GM08714 (cell line): ENCODE data around the gene SRXN1.
"Not testable (repeated sequence)": the region's sequence is repeated elsewhere in the genome, so short reads cannot be mapped to it uniquely, and the experiment has no call there.

Experiments used
- H3K4me3 ChIP-seq: fragments of 200-500 bp; sonication (Bioruptor generic); 2 replicates; pipeline ENCODE4 v1.5.1; 2014; ENCODE audit warnings: mild to moderate bottlenecking, low read length, inconsistent platforms
- ZNF274 ChIP-seq: IDR thresholded peaks from 2 replicates; pipeline ENCODE4 v1.6.1; 2012; ENCODE audit warnings: mild to moderate bottlenecking, low read depth, low read length

Gene SRXN1

GRCh38 chr20:653590-654416, 803 bp upstream of the SRXN1 start:
- no peak for TF ChIP-seq ZNF274
- H3K4me3 ChIP-seq: peak overlapping the region; percentile 46; the same call in 1 of the 2 replicates

- TF ChIP-seq ZNF274: no peak
- H3K4me3 ChIP-seq: peak overlapping the region; percentile 84
Measured at GRCh38 chr20:652615-653109, 338 bp downstream of the SRXN1 start.

- TF ChIP-seq ZNF274: no peak
- H3K4me3 ChIP-seq: peak overlapping the region; percentile 84
Measured at GRCh38 chr20:651713-652614, 1.0 kb downstream of the SRXN1 start.

GRCh38 chr20:650954-651353, 2.0 kb downstream of the SRXN1 start:
- TF ChIP-seq ZNF274: no peak
- H3K4me3 ChIP-seq: no peak overlapping the region

GRCh38 chr20:650281-650680, 2.7 kb downstream of the SRXN1 start:
- no peak for TF ChIP-seq ZNF274
- no peak overlapping the region for H3K4me3 ChIP-seq

GRCh38 chr20:647479-648019, 5.5 kb downstream of the SRXN1 start:
- no peak overlapping the region for H3K4me3 ChIP-seq
- no peak for TF ChIP-seq ZNF274

GRCh38 chr20:646868-647233, 6.1 kb downstream of the SRXN1 start:
- TF ChIP-seq ZNF274: no peak

GRCh38 chr20:646107-646867, 6.7 kb downstream of the SRXN1 start:
- TF ChIP-seq ZNF274: no peak
- no peak overlapping the region for H3K4me3 ChIP-seq

More at GRCh38 chr20:646868-647233, 6.1 kb downstream of the SRXN1 start:
- no peak overlapping the region for H3K4me3 ChIP-seq

GRCh38 chr20:645318-646106, 7.5 kb downstream of the SRXN1 start:
- no peak overlapping the region for H3K4me3 ChIP-seq
- no peak for TF ChIP-seq ZNF274

GRCh38 chr20:644692-645317, 8.2 kb downstream of the SRXN1 start:
- H3K4me3 ChIP-seq: no peak overlapping the region
- TF ChIP-seq ZNF274: no peak

- TF ChIP-seq ZNF274: no peak
- H3K4me3 ChIP-seq: no peak overlapping the region
Measured at GRCh38 chr20:642398-643174, 10.4 kb downstream of the SRXN1 start.

GRCh38 chr20:642013-642397, 11.0 kb downstream of the SRXN1 start:
- not testable (repeated sequence) for H3K4me3 ChIP-seq

- no peak for TF ChIP-seq ZNF274
- H3K4me3 ChIP-seq: no peak overlapping the region
Measured at GRCh38 chr20:641516-641875, 11.5 kb downstream of the SRXN1 start.
